GM18499 (cell line): ENCODE results near the gene PRELID3B.

Source experiments
- ATAC-seq: cut with Tn5 transposase; IDR thresholded peaks from one replicate; pipeline ENCODE4 v1.9.1; 2021; ENCODE audit warnings: moderate number of reproducible peaks; ENCODE audit not compliant: insufficient read depth, unreplicated experiment

Gene PRELID3B

GRCh38 chr20:59028812-59029211, 13.8 kb downstream of the PRELID3B start:
- no peak for ATAC-seq

- no peak for ATAC-seq
Measured at GRCh38 chr20:59027741-59028320, 14.8 kb downstream of the PRELID3B start.

GRCh38 chr20:59026904-59027740, 15.5 kb downstream of the PRELID3B start:
- ATAC-seq = no peak

- no peak for ATAC-seq
Measured at GRCh38 chr20:59025511-59025910, 17.1 kb downstream of the PRELID3B start.

- ATAC-seq = no peak
Measured at GRCh38 chr20:59025086-59025485, 17.5 kb downstream of the PRELID3B start.

GRCh38 chr20:59024111-59024530, 18.5 kb downstream of the PRELID3B start:
- ATAC-seq = no peak

- no peak for ATAC-seq
Measured at GRCh38 chr20:59023616-59024015, 19.0 kb downstream of the PRELID3B start.

GRCh38 chr20:59022754-59023153, 19.8 kb downstream of the PRELID3B start:
- ATAC-seq = no peak

GRCh38 chr20:59020938-59021551, 21.5 kb downstream of the PRELID3B start:
- ATAC-seq = no peak

- ATAC-seq = no peak
Measured at GRCh38 chr20:59019217-59019616, 23.4 kb downstream of the PRELID3B start, which contains the start of gene TUBB1. Gene TUBB1 (plus strand): TSS chr20:59019429. CDS start chr20:59019523, 94 bp downstream.

- ATAC-seq = no peak
Measured at GRCh38 chr20:59018817-59019216, 23.8 kb downstream of the PRELID3B start.

- no peak for ATAC-seq
Measured at GRCh38 chr20:59017493-59018231, 24.9 kb downstream of the PRELID3B start.

- ATAC-seq = no peak
Measured at GRCh38 chr20:59016795-59017492, 25.6 kb downstream of the PRELID3B start.

- no peak for ATAC-seq
Measured at GRCh38 chr20:59015812-59016711, 26.5 kb downstream of the PRELID3B start.

GRCh38 chr20:59015411-59015810, 27.2 kb downstream of the PRELID3B start:
- no peak for ATAC-seq

GRCh38 chr20:59014680-59015389, 27.8 kb downstream of the PRELID3B start:
- ATAC-seq = no peak

- no peak for ATAC-seq
Measured at GRCh38 chr20:59013959-59014608, 28.5 kb downstream of the PRELID3B start.
